Activated T-helper 1 cell treated with Interleukin-2 at 50 U/mL for 16 hours (primary cell): ENCODE data around the gene PRCP.
"Not testable (repeated sequence)": the region's sequence is repeated elsewhere in the genome, so short reads cannot be mapped to it uniquely, and the experiment has no call there.

Experiments used
- DNase-seq: peaks from one replicate; pipeline ENCODE4 v3.0.0-alpha.2; 2020; ENCODE audit warnings: low read depth

Gene PRCP

GRCh38 chr11:82871646-82872045, 28.6 kb downstream of the PRCP start:
- no peak for DNase-seq

- DNase-seq: no peak
Measured at GRCh38 chr11:82869657-82870056, 30.6 kb downstream of the PRCP start.

- peak; percentile 36 for DNase-seq
Measured at GRCh38 chr11:82867495-82868082, 32.6 kb downstream of the PRCP start.

- no peak for DNase-seq
Measured at GRCh38 chr11:82865841-82866240, 34.4 kb downstream of the PRCP start.

- DNase-seq: no peak
Measured at GRCh38 chr11:82864268-82864667, 36.0 kb downstream of the PRCP start.

- no peak for DNase-seq
Measured at GRCh38 chr11:82863209-82863608, 37.0 kb downstream of the PRCP start.

- no peak for DNase-seq
Measured at GRCh38 chr11:82862379-82862778, 37.9 kb downstream of the PRCP start.

- no peak for DNase-seq
Measured at GRCh38 chr11:82859750-82860149, 40.5 kb downstream of the PRCP start.

- no peak for DNase-seq
Measured at GRCh38 chr11:82858556-82859091, 41.6 kb downstream of the PRCP start.

- DNase-seq: no peak
Measured at GRCh38 chr11:82858133-82858532, 42.1 kb downstream of the PRCP start.

- no peak for DNase-seq
Measured at GRCh38 chr11:82857145-82857544, 43.1 kb downstream of the PRCP start.

GRCh38 chr11:82855616-82856015, 44.6 kb downstream of the PRCP start:
- DNase-seq: no peak

- not testable (repeated sequence) for DNase-seq
Measured at GRCh38 chr11:82854916-82855315, 45.3 kb downstream of the PRCP start.

- DNase-seq: no peak
Measured at GRCh38 chr11:82854242-82854641, 46.0 kb downstream of the PRCP start.

GRCh38 chr11:82848829-82849228, 51.4 kb downstream of the PRCP start:
- no peak for DNase-seq

- no peak for DNase-seq
Measured at GRCh38 chr11:82845356-82846353, 54.6 kb downstream of the PRCP start.

GRCh38 chr11:82843057-82843795, 57.0 kb downstream of the PRCP start:
- no peak for DNase-seq

GRCh38 chr11:82842019-82842418, 58.2 kb downstream of the PRCP start:
- DNase-seq: no peak

- DNase-seq: no peak
Measured at GRCh38 chr11:82837650-82838049, 62.6 kb downstream of the PRCP start.

GRCh38 chr11:82832983-82833382, 67.2 kb downstream of the PRCP start:
- no peak for DNase-seq

- DNase-seq: no peak
Measured at GRCh38 chr11:82831364-82831763, 68.9 kb downstream of the PRCP start.

GRCh38 chr11:82830746-82831145, 69.5 kb downstream of the PRCP start:
- no peak for DNase-seq
